ENCODE data around the gene B3GLCT. TPM values are rescaled to one million over a fixed set of nuclear protein-coding genes. Genes with fewer than 3 reads are reported as not detected.

Gene B3GLCT
- total and polyA plus RNA-seq, 8 donors: 6.5 to 22.6 (median 16.1) TPM

DNA sequence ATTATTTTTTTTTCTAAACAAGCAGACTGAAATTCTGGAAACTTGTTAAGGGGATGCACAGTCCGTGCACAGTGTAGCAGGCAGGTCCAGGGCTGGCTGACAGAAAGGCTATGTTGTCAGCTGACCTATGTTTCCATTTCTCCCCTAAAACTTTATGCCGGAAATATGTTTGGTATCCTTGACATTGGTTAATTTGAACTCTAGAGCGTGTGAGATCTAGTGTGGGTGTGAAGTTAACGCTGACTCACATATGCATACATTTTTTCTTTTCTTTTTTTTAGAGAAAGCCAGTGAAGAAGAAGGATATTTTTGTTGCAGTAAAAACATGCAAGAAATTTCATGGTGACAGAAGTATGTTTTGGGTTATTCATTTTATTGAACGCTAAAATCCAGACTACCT, 76.6 kb downstream of the B3GLCT start:
- no peak for DNase-seq
- no peaks in the 10 kb centered on the region for H3K4me1 ChIP-seq
- H3K27ac ChIP-seq: no peak overlapping the region
- peaks cover 0 to 26% of the 10 kb centered on the region in 2 donors for H3K9me3 ChIP-seq
- intact Hi-C loops (cut with DNase I): no loop called here
- no peaks in the 10 kb centered on the region for H3K27me3 ChIP-seq
- no peak overlapping the region for H3K4me3 ChIP-seq
- H3K36me3 ChIP-seq: peaks cover 0 to 34% of the 10 kb centered on the region in 2 donors
- TF ChIP-seq, protein P1, sequence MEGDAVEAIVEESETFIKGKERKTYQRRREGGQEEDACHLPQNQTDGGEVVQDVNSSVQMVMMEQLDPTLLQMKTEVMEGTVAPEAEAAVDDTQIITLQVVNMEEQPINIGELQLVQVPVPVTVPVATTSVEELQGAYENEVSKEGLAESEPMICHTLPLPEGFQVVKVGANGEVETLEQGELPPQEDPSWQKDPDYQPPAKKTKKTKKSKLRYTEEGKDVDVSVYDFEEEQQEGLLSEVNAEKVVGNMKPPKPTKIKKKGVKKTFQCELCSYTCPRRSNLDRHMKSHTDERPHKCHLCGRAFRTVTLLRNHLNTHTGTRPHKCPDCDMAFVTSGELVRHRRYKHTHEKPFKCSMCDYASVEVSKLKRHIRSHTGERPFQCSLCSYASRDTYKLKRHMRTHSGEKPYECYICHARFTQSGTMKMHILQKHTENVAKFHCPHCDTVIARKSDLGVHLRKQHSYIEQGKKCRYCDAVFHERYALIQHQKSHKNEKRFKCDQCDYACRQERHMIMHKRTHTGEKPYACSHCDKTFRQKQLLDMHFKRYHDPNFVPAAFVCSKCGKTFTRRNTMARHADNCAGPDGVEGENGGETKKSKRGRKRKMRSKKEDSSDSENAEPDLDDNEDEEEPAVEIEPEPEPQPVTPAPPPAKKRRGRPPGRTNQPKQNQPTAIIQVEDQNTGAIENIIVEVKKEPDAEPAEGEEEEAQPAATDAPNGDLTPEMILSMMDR (IDR thresholded peaks at IDR 0.05): no peak
- ATAC-seq: no peak

- TF ChIP-seq, protein P1 (IDR thresholded peaks at IDR 0.05): no peak
- Histone ChIP-seq H3K36me3 (peaks cover 0 to 34% of the 10 kb centered on the region in 2 donors), H3K27me3 (no peaks in the 10 kb centered on the region), H3K27ac (no peak overlapping the region), H3K4me3 (no peak overlapping the region), H3K4me1 (no peaks in the 10 kb centered on the region), H3K9me3 (peaks cover 0 to 19% of the 10 kb centered on the region in 2 donors)
- intact Hi-C loops (cut with DNase I): no loop called here
- ATAC-seq (no peak), DNase-seq (no peak)
These were observed 79.1 kb downstream of the B3GLCT start for GRCh38 chr13:31278869-31279268.

DNA sequence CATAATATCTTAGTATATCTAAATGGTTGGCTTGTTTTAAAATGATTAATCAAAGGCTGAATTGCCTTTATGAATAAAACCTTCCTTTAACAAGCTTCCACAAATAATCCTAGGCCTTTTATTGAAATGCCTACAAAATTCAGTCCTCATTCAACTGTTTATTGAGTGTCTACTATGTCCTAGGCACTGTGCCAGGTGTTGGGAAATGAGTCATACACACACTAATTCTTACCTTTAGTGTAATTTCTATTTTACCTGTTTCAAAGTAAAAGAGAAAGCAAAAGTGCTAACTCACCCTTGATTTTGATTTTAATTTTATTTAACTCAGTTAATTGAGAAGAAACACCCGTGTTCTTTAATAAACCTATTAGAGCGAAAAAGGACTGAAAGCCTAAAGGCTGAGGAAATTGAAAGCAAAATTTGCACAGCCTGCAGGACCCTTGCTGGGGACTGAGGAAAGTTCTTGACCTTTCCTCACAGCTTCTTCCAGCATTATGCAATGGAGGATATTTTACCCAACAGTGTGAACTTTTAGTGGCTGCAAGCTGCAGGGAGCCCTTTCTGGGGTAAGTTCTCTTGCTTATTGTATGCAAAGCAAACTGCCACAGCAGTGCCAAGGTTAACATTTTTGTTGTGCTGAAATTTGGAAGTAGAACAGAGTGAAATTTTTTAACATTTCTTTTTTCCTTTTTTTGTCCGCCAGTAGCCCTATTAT, 83.1 kb downstream of the B3GLCT start:
- ATAC-seq: no peak

GRCh38 chr13:31286930-31287329, 87.2 kb downstream of the B3GLCT start:
- Histone ChIP-seq H3K4me1 (no peaks in the 10 kb centered on the region), H3K4me3 (no peak overlapping the region), H3K9me3 (peaks cover 0 to 28% of the 10 kb centered on the region in 2 donors), H3K27me3 (no peaks in the 10 kb centered on the region), H3K36me3 (peaks cover 0 to 34% of the 10 kb centered on the region in 2 donors), H3K27ac (no peak overlapping the region)
- intact Hi-C loops (cut with DNase I): no loop called here
- no peak for ATAC-seq
- TF ChIP-seq, protein P1 (IDR thresholded peaks at IDR 0.05): no peak
- DNase-seq: no peak

More for the DNA sequence above, 83.1 kb downstream of the B3GLCT start:
- Histone ChIP-seq H3K27ac (no peak overlapping the region), H3K4me1 (no peaks in the 10 kb centered on the region), H3K27me3 (no peaks in the 10 kb centered on the region), H3K9me3 (peaks cover 0 to 19% of the 10 kb centered on the region in 2 donors), H3K4me3 (no peak overlapping the region), H3K36me3 (peaks cover 0 to 25% of the 10 kb centered on the region in 2 donors)
- intact Hi-C loops (cut with DNase I): no loop called here
- no peak for DNase-seq
- TF ChIP-seq, protein P1 (IDR thresholded peaks at IDR 0.05): no peak

GRCh38 chr13:31301119-31301518, 101.3 kb downstream of the B3GLCT start:
- Histone ChIP-seq H3K27ac (no peak overlapping the region), H3K27me3 (no peaks in the 10 kb centered on the region), H3K4me3 (no peak overlapping the region), H3K9me3 (no peaks in the 10 kb centered on the region), H3K4me1 (no peaks in the 10 kb centered on the region), H3K36me3 (peaks cover 0 to 13% of the 10 kb centered on the region in 2 donors)
- intact Hi-C loops (cut with DNase I): no loop called here
- no peak for ATAC-seq
- no peak for DNase-seq
- TF ChIP-seq, protein P1 (IDR thresholded peaks at IDR 0.05): no peak

Measured in left lung (tissue), 10 donors.